GM12801 (cell line): ENCODE measurements around the gene LIMCH1.

Experiments
- TF ChIP-seq, protein P1 (sequence below): IDR thresholded peaks from one replicate; pipeline ENCODE4 v1.5.1; 2011; ENCODE audit warnings: control low read depth; ENCODE audit not compliant: insufficient read length; ENCODE audit errors: extremely low read depth

Gene LIMCH1

DNA sequence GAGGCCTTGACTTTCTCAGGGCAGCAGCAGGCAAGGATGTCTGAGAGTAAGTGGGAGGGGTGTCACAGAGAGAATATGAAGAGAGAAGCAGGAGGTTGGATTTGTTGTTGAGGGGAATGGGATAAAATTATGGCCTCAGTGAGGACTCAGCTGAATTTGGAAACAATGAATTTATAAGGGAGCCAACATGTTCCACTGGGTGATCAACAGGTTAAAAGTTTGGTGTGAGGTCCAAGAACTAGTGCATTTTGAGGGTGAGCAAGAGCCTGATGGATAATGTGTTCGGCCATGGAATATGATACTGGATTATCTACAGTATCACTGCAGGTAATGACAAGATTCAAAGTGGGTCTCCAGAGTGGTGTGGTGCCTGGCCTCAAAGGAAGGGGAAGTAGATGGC, 33.5 kb downstream of the LIMCH1 start:
- TF ChIP-seq, protein P1, sequence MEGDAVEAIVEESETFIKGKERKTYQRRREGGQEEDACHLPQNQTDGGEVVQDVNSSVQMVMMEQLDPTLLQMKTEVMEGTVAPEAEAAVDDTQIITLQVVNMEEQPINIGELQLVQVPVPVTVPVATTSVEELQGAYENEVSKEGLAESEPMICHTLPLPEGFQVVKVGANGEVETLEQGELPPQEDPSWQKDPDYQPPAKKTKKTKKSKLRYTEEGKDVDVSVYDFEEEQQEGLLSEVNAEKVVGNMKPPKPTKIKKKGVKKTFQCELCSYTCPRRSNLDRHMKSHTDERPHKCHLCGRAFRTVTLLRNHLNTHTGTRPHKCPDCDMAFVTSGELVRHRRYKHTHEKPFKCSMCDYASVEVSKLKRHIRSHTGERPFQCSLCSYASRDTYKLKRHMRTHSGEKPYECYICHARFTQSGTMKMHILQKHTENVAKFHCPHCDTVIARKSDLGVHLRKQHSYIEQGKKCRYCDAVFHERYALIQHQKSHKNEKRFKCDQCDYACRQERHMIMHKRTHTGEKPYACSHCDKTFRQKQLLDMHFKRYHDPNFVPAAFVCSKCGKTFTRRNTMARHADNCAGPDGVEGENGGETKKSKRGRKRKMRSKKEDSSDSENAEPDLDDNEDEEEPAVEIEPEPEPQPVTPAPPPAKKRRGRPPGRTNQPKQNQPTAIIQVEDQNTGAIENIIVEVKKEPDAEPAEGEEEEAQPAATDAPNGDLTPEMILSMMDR = no peak

DNA sequence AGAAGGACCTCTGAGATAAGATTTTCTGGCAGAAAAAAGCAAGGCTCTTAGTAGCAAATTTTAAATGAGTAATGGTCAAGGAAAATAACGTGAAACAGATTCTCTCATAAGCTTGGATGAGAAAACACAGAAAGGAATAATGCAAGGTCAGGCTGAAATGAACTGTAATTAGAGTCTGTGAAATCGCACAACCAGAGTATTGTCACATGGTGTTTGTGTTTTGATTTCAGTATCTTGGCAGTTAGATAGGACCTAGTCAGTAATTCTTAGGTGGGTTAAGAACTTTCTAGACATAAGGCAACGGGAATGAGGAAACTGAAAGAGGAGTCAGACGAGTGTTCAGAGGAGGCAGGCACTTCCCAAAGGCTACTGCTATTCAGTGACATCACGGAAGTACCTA, 34.6 kb downstream of the LIMCH1 start:
- TF ChIP-seq, protein P1 = no peak

DNA sequence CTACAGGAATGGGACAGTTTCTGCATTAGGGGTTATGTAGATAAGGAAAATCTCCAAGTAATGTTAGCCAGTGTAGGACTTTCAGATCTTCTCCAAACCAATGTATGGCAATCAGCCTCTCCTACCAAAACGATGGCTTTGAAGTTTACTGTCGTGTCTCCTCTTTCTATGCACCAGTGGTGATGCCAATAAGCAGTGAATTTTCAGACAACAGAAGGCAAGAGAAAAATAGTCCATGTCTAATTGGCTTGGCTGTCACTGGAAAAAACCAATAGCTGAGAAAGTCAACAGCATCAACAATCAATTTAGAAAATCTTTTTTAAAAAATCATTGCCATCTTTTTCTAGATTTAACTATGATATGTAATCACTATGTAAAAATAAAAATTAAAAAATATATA, 35.0 kb downstream of the LIMCH1 start:
- TF ChIP-seq, protein P1 = no peak

DNA sequence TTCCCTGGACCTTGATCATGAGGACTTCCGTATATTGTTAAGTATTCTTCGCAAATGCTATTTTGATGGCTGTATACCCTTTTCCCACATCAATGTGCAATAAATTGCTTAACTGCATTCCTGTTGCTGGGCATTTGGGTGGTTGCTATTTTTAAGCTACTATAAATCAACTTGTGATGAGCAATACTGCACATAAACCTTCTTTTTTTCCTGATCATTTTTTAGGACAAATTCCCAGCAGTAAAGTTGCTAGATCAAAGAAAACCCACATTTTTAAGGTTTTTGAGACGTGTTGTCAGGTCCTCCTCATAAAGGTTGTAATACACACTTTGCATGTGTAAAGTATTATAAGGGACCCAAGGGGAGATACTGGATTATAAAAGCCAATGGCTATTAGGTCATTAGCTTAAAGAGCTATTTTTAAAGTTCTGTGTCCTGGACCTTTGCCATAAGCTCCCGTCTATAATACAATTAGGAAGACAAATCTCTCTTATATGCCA, 35.6 kb downstream of the LIMCH1 start:
- TF ChIP-seq, protein P1 = no peak

DNA sequence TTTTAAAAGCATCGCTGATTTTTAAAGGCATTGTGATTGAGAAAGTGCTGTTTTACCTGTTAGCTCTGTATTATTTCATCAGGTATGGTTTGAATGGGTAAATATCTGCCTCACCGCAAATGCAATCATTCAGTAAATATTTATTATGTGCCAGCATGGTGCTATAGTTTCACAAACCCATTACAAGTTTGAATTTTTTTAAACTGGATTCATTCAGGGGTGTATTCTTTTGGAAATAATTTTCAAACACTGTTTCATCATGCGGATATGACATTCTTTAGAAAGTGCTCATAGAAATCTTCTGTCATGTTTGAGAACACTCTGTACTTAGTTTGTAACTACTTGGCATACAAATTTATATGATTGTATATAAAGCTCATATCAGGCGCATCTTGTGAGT, 37.2 kb downstream of the LIMCH1 start:
- TF ChIP-seq, protein P1 = no peak

DNA sequence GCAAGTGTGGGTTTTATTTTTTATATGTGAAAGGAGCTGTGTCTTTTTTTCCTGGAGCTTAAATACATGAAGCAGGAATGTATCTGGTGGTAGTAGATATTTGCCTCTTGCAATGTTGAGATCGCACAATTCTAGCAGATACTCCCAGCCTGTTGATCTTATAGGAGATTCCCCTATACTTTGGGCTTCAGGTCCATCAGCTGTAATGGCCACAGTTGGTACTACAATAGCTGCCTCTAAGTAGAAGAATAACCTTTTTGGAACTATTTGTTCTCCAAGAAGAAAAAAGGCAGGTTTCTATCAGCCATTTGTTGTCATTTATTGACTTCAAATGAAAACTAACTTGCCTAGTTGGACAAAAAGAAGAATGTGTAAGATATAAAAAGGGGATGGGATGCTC, 37.7 kb downstream of the LIMCH1 start:
- TF ChIP-seq, protein P1 = no peak

DNA sequence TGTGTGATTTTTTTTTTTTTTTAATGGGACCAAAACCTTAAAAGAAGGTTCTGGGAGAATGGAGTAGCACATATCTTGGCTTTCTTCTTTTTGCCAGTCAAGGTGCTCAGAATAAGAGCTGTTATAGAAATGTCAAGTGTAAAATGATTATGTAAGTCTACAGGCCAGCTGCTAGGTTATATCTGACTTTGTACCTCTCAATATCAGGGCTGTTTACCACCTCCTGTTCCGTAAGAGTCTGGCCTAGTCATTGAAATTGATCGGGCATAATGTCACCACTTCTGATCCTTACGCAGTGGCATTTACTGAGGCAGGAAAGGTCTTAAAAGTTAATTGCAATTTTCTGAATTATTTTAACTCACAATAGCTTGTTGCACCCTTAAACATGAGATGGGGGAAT, 41.1 kb downstream of the LIMCH1 start:
- TF ChIP-seq, protein P1 = no peak

DNA sequence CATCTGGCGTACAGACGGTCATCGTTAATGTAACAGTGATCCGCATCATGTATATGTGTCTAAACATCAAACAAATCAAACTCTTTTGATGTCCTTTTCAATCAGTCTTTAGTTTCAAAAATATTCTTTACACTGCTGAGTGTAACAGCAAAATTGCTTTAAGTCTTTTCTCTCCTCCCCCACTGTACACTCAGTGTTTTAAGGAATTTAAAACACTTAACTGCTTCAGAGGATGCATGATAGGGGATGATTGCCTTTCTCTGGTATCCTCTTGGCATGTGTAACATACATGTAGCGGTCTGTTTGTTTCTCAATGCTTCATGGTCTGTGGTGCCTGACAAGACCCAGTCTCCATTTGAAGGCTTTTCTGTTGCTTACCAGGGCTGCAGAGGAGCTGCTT, 41.6 kb downstream of the LIMCH1 start:
- TF ChIP-seq, protein P1 = no peak
